Measurements from ENCODE around the gene RAD51B.
"Not testable (repeated sequence)": the region's sequence is repeated elsewhere in the genome, so short reads cannot be mapped to it uniquely, and the experiment has no call there.

RAD51B gene

DNA sequence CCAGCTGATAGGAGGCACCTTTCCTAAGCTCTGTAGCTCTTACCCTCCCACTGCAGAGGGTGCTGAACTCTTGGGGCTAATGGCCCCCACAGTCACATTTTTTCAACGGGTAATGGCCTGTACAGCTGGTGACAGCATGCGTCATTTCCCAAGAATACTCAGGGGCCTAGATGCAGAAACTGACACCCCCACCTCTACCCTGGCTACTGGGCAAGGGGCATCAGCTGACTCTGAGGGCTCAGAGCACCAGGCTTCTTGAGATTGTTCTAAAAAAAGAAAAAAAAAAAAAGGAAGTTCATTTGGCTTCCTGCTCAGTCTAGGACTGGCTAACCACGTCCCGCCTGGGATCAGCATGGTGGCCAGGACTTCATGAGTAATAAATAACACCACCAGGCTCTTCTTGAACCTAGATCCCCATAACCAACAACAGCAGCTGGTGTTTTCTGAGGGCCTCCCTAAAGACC lies 938.1 kb downstream of the RAD51B start:
- DNase-seq: no peak

DNA sequence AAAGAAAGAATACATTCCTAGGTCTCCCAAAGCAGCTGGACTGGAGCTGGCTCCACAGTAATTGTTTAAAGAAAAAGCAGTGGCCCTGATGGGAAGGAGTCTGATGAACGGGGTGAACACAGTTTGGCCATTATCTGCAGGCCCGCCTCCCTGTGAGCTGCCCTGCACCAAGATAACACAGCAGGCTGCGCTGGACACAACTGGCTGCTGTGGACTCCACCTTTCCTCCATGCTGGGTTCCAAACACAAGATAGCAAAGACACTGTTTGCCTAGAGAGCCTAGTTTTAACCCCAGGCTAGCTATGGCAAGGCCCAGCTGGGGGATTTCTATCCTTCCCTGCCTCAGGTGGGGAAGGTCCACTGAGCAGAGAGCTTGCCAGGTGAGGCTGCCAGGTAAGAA lies 938.7 kb downstream of the RAD51B start:
- no peak for DNase-seq

DNA sequence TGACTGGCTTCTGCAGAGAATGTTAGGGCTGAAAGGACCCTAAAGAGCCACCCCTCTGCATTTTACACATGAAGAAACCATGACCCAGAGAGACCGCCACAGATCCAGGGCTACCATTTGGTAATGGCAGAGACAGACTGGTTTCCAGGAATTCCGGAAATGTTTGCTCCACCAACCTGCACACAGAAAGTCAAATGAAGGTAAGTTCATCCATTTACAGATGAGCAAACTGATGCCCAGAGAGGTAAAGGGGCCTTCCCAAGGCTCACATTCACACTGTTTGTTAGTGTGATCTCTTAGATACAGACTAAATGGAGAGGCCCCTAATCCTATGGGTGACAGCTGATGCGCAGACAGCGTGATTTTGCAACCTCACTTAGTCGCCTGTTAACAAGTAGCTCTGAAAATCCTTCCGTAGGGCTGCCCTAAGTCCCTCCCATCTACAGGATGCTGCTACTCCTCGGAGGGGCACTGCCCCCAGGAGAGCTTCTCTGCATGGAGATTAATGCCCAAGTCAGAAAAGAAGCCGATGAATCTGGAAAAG lies 939.5 kb downstream of the RAD51B start:
- no peak for DNase-seq

DNA sequence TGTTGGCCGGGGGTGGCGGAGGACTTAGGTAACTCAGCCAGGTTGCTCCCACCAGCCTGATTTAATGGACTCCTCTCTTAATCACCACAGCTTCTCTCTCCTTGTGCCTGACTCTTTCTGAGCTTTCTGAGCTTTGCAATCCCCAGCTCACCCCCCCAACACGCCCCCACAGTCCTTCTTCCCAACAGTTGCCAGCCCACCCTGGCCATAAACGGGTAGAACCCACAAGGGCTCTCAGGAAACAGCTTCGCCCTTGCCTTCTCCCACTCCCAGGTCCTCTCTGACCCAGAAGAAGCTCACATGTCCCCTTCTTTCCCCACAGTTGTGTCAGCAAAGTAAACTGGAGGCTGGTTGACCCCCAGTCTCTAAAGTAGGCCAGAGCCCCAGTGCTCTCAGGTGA lies 940.4 kb downstream of the RAD51B start:
- no peak for DNase-seq

DNA sequence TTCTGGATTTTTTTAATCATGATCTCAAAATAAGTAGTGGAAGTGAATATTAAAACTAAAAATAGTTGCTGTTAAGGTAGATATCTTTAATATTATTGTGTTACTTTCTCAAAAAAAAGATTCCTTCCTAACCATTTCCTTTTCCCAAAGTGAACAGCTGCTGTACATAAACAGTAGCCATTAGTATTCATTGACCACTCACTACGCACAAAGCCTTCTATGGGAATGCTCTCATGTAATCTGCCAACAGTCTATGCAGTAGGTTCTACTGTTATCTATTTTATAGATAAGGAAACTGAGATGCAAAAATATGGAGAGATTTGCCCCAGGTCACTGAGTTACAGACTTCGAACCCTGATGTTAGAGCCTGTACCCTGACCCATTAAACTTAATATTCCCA lies 941.2 kb downstream of the RAD51B start:
- DNase-seq: no peak

DNA sequence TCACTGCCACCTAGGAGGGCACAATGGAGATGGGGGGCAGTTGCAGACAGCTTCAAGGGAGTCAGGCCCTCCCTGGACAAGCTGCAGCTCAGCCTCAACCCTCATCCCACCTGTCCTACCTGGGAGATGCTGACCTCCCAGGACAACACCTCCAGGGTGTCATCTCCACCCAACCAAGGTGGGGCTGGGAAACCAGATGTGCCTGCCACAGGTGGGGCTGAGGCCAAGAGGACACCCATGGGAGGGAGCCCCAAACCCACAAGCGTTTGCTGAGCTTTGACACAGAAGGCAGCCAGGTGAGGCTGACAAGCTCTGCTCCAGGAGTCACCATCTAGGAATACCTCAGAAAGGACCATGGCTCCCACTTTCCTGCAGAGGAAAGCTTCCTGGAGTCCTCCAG lies 941.8 kb downstream of the RAD51B start:
- no peak for DNase-seq

DNA sequence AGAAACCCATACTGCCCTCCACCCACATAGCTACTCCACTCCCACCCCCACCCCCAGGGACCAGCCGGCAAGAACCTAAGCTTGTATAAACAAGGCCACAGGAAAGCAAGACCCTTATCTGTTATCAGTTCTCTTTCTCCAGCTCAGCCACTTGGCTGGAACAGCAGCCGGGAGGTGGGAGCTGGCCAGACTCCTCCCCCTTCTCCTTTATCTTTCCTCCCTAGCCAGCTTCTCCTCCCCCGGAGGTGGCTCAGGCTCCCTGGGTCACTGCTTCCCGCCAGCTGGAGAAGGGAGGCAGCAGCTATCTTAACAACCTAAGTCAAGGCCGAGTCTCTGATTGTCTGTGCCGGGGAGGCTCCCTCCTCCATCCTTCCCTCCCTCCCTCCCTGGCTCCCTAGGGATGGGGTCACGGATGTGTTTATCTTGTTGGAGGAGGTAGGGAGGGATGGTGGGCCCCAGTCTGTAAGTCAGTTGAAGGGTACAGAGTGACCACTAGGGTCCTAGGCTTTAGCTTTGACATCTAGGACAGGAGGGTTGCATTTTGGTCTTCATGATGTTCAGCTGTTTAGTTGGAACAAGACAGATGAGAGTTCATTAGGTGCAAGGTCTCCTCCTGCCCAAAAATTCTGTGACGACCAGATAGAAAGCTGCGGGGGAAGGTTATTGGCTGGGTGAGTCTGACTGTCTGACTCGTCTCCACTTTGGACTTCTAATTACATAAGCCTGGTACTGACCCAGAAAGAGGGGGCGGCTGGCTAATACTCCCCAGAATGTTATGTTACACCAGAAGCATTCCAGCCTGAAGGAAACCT lies 943.6 kb downstream of the RAD51B start:
- peak; percentile 14 for DNase-seq

DNA sequence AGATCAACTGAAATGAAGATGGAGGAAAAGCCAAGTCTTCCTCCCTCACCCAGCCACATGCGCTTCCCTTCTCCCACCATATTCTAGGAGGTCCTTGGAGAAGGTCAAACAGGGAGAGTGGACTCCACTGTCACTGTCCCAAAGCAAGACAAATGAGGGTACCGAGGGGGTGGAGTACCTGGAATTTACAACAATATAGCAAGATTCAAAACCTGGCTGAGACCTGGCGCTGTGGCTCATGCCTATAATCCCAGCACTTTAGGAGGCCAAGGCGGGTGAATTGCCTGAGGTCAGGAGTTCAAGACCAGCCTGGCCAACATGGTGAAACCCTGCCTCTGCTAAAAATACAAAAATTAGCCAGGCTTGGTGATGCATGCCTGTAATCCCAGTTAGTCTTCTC lies 944.3 kb downstream of the RAD51B start:
- not testable (repeated sequence) for DNase-seq

DNA sequence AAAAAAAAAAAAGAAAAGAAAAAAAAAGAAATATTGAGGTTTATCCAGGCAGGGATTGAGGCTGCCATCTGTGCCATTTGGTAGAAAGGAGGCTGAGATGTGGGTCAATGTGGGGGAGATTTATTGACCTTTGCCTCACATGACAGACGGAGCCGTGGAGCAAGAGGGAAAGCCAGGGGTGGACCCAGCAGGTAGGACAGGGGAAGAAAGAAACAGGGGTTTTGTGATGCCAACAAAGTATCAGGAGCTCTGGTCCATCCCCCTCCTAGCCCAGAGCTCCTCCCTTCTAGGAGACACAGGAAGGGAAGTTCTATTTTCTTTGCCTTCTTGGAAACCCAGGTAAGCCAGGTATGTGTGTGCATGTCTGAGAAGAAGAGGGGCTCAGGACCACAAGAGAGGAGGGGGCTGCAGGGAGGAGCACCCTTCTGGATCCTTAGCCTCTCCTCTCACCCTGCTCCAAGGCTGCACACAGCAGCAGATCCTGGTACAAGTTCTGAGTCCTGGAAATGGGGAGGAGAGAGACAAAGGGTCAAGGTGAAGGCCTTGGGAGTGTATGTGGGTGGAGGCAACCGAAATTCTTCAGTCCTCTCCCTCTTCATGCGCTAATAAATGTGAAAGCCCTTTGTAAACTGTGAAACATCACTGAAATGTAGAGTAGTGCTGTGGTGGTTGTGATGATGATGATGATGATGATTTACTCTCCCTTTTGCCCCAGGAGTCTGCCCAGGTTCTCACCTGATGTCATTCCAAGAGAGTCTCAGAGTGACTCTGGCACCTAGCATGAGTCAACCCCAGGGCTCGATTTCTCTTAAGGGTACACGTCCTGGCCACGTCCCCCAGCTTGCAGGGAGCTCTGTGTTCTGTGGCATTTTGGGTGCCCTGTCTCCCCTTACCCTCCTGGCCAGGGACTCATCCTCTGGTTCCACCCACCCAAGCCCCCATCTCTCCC lies 947.0 kb downstream of the RAD51B start:
- no peak for DNase-seq

DNA sequence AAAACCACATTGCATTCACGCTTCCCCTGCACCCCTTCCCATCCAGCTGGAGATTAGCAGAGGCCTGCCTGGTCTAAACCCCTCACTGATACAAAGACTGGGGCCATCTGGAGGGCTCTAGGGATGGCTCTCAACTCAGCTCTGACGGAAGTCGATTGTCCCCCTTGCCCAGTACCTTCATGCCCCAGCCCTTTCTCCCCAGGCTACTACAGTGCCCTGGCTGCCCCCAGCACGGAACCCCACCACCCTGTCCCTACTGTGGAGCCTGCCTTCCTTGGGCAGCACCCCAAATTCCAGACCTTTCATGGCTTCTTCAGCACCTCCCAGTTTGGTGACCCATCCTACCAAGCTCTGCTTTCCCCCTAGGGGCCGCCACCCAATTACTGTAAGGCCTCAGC lies 947.7 kb downstream of the RAD51B start:
- DNase-seq: no peak

DNA sequence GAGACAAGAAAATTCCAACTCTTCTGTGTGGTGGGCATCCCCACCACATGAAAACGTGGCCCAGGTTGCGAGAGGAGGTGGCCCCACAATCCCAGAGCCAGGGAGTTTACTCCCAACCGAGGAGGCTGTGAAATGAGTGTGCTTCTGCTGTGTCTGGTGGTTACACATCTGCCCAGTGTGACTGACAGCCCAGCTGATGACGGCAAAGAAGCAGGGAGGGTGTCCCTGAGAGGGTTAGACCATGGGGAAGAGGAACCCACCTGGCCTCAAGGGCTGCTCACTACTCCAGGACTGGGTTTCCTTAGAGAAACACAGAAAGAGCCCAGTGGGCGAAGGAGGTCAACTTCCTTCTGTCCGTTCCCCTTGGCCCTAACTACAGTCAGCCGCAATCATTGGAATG lies 948.7 kb downstream of the RAD51B start:
- no peak for DNase-seq

DNA sequence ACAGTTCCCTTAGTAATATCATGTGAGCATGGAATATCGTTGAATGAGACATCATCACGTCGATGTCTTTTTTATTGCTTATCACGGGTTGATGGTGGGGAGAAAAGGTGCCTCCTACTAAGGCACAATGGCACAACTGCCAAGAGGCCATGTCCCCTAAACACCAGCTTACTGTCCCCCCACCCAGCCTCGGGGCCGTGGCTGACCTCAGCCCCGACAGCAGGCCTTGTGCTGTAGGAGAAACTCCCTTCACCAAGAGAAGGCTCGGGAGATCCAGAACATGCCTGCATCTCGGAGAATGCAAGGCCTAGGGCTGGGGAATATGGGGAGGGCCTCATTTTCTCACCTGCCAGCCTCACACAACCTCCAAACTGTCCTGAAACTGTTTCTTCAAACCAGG lies 950.5 kb downstream of the RAD51B start:
- no peak for DNase-seq

DNA sequence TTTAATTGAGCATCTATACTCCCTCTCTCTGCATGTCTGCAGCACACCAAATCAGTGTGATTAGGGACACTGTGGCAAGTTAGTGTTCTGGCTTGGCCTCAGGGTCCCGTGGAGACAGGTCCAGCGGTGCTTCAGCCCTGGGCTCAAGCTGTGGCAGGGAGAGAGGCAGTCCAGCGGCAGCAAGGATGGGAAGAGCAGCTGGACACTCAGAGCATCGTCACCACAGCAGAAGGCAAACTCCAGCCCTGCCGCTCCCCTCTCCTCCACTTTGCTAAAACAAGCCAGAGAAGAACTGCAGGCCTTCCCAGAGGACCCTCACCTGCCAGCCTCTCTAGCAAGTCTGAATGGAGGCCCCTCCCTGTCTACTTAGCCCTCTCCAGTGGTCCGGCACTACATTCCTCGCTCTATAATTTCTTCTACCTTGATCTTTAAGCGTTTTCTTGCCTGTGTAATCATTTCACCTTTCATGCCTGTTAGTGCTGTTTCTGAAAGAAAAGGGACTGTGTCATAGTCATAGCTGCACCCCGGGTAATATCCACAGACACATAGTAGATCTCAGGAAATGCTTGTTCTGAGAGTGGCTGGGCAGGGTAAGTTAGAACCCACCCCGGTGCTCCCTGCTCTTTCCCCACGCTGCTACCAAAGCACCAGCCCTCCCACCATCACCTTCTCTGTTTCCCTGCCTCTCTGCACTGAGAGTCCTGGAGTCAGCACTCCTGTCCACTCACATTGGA lies 951.1 kb downstream of the RAD51B start:
- no peak for DNase-seq

DNA sequence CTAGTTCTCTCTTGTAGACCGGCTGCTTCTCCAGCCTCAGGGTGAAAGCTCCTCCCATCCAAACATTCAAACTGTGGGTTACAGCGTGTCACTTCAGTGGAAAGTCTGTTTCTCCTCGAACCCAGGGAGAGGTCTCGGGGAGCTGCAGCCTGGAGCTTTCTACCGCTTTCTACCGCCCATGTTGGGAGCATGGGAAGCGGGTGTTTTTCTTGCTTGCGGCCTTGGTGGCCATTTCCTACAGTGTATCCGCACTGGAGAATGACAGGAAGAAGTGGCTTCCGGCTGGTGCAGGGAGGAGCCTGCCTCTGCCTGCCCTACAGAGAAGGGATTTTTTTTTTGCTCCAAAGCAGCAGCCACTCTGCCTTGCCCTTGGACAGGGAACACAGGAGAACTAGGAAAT lies 952.1 kb downstream of the RAD51B start:
- DNase-seq: no peak

DNA sequence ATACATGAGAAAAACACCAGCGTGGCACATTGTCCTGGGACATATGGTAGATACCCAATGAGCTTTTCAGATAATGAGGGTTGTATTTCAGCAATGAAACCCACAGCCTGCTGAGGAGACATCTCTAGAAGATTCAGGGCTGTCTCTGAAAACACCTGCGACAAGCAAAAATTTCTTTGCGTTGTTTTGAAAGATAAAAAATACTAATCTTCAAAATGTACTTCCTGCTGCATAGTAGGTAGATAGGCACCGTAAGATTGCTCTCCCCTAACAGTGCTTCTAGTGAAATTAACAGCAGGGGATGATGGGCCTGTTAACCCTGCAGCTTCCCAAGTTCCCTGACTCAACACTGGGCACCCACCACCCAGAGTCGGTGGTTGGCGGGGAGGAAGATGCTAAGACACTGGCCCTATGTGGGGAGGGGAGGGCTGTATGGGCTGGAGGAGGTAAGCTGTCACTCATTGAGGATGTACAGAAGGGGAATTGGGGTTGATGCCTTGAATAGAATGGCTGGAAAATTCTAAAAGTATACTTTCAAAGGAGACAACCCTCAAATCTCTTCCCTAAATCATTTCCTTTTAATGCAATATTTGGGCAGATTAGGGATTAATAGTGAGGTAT lies 953.3 kb downstream of the RAD51B start:
- DNase-seq: no peak

DNA sequence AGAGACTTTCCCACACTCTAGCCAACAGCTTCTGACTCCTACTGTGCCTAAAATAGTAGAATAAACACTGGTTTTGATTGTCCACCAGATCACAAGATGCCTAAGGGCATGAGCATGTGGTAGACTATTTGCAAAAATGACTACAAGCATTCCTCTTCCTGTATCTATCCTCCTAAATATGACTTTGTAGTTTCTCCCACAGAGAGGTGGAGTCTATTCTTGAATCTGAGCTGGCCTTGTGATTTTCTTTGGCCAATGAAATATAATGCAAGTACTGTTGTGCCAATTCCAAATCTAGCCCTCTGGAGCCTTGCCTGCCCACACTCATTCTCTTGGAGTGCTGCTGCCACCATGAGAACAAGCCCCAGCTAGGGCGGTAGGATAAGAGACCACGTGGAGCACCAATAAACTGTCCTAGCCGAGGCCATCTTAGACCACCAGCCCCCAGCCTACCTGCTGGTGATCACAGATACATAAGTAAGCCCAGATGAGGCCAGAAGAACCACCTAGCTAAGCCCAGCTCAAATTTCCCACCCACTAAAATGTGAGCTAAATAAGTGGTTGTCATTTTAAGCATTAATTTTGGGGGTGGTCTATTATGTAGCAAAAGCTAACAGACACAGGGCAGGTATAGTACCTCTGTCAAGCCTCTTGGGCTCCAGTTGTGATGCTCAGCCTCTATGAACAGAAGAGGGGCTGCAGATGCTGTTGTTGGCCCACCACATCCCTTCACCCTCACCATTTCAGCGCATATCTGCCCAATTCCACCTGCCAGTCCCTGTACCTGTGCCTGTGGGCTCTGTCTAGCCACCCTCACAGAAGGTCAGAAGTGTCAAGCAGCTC lies 955.4 kb downstream of the RAD51B start:
- DNase-seq: no peak

DNA sequence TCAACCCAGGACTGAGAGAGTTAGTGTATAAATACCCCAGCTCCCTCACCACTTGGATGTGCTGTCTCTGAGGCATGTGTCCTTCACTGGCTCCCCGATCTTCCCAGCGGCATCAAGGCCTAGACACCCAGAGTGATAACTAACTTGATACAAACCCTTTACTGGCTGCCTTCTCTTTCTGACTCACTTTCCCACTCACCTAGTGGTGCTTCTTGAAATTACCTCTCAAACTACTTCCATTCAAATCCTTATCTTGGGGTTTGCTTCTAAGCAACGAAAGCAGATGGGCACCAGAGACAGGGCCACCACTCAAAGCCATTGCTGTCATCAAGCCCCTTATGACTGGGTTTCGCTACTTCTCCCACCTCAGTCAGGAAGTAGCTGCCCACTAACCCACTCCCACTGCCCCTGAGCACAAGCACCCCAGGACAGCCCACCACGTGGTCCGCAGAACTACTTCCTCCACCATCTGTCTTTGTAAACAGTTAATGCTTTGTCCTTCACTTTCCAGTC lies 956.1 kb downstream of the RAD51B start:
- no peak for DNase-seq

DNA sequence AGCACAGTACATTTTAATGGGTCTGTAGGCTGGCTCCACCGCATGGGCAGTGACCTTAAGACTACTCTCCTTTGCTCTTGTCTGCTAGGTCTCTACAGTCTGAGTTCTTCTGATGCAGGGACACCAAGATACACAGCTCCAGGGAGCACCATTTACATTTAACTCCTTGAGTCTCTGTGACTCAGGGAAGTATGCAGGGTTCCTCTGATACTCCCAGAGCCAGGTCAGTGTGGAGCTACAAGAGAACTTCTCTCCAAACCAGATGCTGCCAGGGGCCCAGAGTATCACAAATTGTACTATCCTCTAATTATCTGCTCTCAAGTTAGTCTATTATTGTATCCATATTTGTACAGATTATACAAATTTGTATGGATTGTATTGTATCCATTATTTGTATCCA lies 958.1 kb downstream of the RAD51B start:
- no peak for DNase-seq
